Subcutaneous abdominal adipose tissue (tissue), 5 donors: ENCODE results near the gene CD302.

ENCODE experiments used
- H3K27ac ChIP-seq: one replicate; pipeline ENCODE4 v1.7.0; 2013; ENCODE audit warnings: low read depth, mild to moderate bottlenecking, inconsistent platforms, low read length, moderate library complexity
- H3K27me3 ChIP-seq, 5 donors: one replicate each; pipeline ENCODE4 v1.7.0; 2013; ENCODE audit warnings: low read length in 5 of 5, inconsistent platforms in 1 of 5; ENCODE audit not compliant: control insufficient read depth in 5 of 5, insufficient read depth in 4 of 5
- H3K36me3 ChIP-seq, 5 donors: one replicate each; pipeline ENCODE4 v1.7.0; 2013; ENCODE audit warnings: low read length in 5 of 5; ENCODE audit not compliant: control insufficient read depth in 5 of 5, insufficient read depth in 5 of 5
- H3K4me1 ChIP-seq, 5 donors: one replicate each; pipeline ENCODE4 v1.7.0; 2013; ENCODE audit warnings: low read length in 5 of 5, mild to moderate bottlenecking in 3 of 5, moderate library complexity in 1 of 5; ENCODE audit not compliant: control insufficient read depth in 5 of 5, insufficient read depth in 5 of 5
- H3K4me3 ChIP-seq, 5 donors: one replicate each; pipeline ENCODE4 v1.7.0; 2013; ENCODE audit warnings: low read length in 5 of 5, low read depth in 1 of 5
- H3K9ac ChIP-seq, 5 donors: one replicate each; pipeline ENCODE4 v1.7.0; 2013; ENCODE audit warnings: low read length in 5 of 5, mild to moderate bottlenecking in 4 of 5, moderate library complexity in 3 of 5
- H3K9me3 ChIP-seq, 5 donors: one replicate each; pipeline ENCODE4 v1.7.0; 2013; ENCODE audit warnings: low read length in 5 of 5; ENCODE audit not compliant: control insufficient read depth in 5 of 5
- donor health status: healthy.
- donor health status: healthy.
- donor health status: healthy.
- donor health status: healthy.
- donor health status: healthy.

The CD302 gene

GRCh38 chr2:159817283-159817682, 19.3 kb upstream of the CD302 start:
- H3K9me3 ChIP-seq: no peaks in the 10 kb centered on the region
- H3K36me3 ChIP-seq: no peaks in the 10 kb centered on the region
- no peaks in the 10 kb centered on the region for H3K4me1 ChIP-seq
- H3K27ac ChIP-seq: no peak overlapping the region
- no peak overlapping the region for H3K9ac ChIP-seq
- H3K4me3 ChIP-seq: no peak overlapping the region
- no peaks in the 10 kb centered on the region for H3K27me3 ChIP-seq

GRCh38 chr2:159811232-159811631, 13.2 kb upstream of the CD302 start:
- Histone ChIP-seq H3K9me3 (no peaks in the 10 kb centered on the region), H3K9ac (no peak overlapping the region), H3K4me3 (no peak overlapping the region), H3K27me3 (no peaks in the 10 kb centered on the region), H3K36me3 (no peaks in the 10 kb centered on the region), H3K27ac (no peak overlapping the region), H3K4me1 (peaks cover 0 to 4% (median 0%) of the 10 kb centered on the region in 5 donors)

- peaks cover 0 to 4% (median 0%) of the 10 kb centered on the region in 5 donors for H3K4me1 ChIP-seq
These were observed 10.0 kb upstream of the CD302 start for GRCh38 chr2:159808032-159808425.

GRCh38 chr2:159807183-159808031, 9.4 kb upstream of the CD302 start:
- Histone ChIP-seq H3K27me3 (no peaks in the 10 kb centered on the region), H3K4me1 (peaks cover 0 to 4% (median 0%) of the 10 kb centered on the region in 5 donors), H3K27ac (no peak overlapping the region), H3K4me3 (no peak overlapping the region), H3K9me3 (no peaks in the 10 kb centered on the region), H3K36me3 (no peaks in the 10 kb centered on the region), H3K9ac (no peak overlapping the region)

More at GRCh38 chr2:159808032-159808425, 10.0 kb upstream of the CD302 start:
- Histone ChIP-seq H3K27ac (no peak overlapping the region), H3K9ac (no peak overlapping the region), H3K4me3 (no peak overlapping the region), H3K9me3 (no peaks in the 10 kb centered on the region), H3K36me3 (no peaks in the 10 kb centered on the region), H3K27me3 (no peaks in the 10 kb centered on the region)

GRCh38 chr2:159804941-159805340, 6.9 kb upstream of the CD302 start:
- H3K27me3 ChIP-seq: no peaks in the 10 kb centered on the region
- no peaks in the 10 kb centered on the region for H3K9me3 ChIP-seq
- H3K36me3 ChIP-seq: no peaks in the 10 kb centered on the region
- H3K27ac ChIP-seq: no peak overlapping the region
- H3K9ac ChIP-seq: no peak overlapping the region
- H3K4me3 ChIP-seq: no peak overlapping the region
- H3K4me1 ChIP-seq: no peaks in the 10 kb centered on the region

GRCh38 chr2:159803235-159803962, 5.4 kb upstream of the CD302 start:
- H3K4me1 ChIP-seq: peaks cover 0 to 6% (median 4%) of the 10 kb centered on the region in 5 donors
- H3K9ac ChIP-seq: no peak overlapping the region
- no peaks in the 10 kb centered on the region for H3K36me3 ChIP-seq
- no peaks in the 10 kb centered on the region for H3K27me3 ChIP-seq
- no peak overlapping the region for H3K27ac ChIP-seq
- H3K9me3 ChIP-seq: no peaks in the 10 kb centered on the region
- H3K4me3 ChIP-seq: no peak overlapping the region

GRCh38 chr2:159802673-159803072, 4.7 kb upstream of the CD302 start:
- no peaks in the 10 kb centered on the region for H3K36me3 ChIP-seq
- no peak overlapping the region for H3K27ac ChIP-seq
- no peaks in the 10 kb centered on the region for H3K9me3 ChIP-seq
- peaks cover 0 to 9% (median 4%) of the 10 kb centered on the region in 5 donors for H3K4me1 ChIP-seq
- no peak overlapping the region for H3K4me3 ChIP-seq
- no peak overlapping the region for H3K9ac ChIP-seq
- H3K27me3 ChIP-seq: no peaks in the 10 kb centered on the region

GRCh38 chr2:159799833-159800232, 1.8 kb upstream of the CD302 start:
- H3K4me3 ChIP-seq: no peak overlapping the region
- H3K9me3 ChIP-seq: no peaks in the 10 kb centered on the region
- no peak overlapping the region for H3K9ac ChIP-seq
- no peak overlapping the region for H3K27ac ChIP-seq
- H3K27me3 ChIP-seq: no peaks in the 10 kb centered on the region
- no peaks in the 10 kb centered on the region for H3K36me3 ChIP-seq
- H3K4me1 ChIP-seq: peaks cover 5 to 33% (median 25%) of the 10 kb centered on the region in 5 donors

- peak overlapping the region; percentile 57 to 84 (median 76) for H3K9ac ChIP-seq
- no peaks in the 10 kb centered on the region for H3K9me3 ChIP-seq
- no peaks in the 10 kb centered on the region for H3K27me3 ChIP-seq
- H3K4me3 ChIP-seq: peak overlapping the region; percentile 80 to 91 (median 84)
- H3K4me1 ChIP-seq: peaks cover 5 to 37% (median 27%) of the 10 kb centered on the region in 5 donors
- no peaks in the 10 kb centered on the region for H3K36me3 ChIP-seq
- peak overlapping the region; percentile 93 for H3K27ac ChIP-seq
These were observed 343 bp upstream of the CD302 start for GRCh38 chr2:159798376-159798725.

- no peaks in the 10 kb centered on the region for H3K36me3 ChIP-seq
- H3K27ac ChIP-seq: peak overlapping the region; percentile 93
- peak overlapping the region; percentile 76 to 90 (median 84) for H3K9ac ChIP-seq
- H3K27me3 ChIP-seq: no peaks in the 10 kb centered on the region
- H3K4me3 ChIP-seq: peak overlapping the region; percentile 80 to 91 (median 84)
- H3K4me1 ChIP-seq: peaks cover 5 to 42% (median 28%) of the 10 kb centered on the region in 5 donors
- H3K9me3 ChIP-seq: no peaks in the 10 kb centered on the region
These were observed 824 bp downstream of the CD302 start for GRCh38 chr2:159797225-159797542.
